Measurements from ENCODE around the gene OR9G4.

DNA sequence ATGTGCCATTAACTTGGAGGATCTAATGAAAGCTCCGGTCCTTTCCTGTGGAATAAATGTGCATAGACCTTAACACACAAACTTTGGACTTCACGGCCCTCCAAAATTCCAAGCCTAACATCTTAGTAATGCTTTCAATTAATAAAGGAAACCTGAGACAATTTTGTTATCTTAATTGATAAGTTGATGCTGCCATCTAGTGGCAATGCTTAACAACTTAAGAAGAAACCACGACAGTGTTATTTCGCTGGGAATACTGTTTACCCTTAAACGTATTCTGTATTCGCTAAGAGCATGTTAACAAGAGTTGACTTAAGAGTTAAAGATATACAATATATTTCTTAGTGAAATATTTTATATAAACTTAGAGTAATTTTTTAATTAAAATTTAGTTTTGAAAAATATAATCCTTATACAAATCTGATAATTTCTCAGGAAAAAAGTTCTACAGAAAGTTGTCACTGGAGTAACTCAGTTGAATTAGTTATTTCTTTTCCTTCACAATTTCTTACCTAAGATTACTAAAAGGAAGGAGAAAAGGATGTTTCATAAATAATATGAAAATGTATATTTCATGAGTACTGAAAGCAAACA, 35.0 kb upstream of the OR9G4 start:
- TF ChIP-seq TARDBP (IDR thresholded peaks at IDR 0.05): no peak
- no peak for TF ChIP-seq BHLHE40 (IDR thresholded peaks at IDR 0.05; ENCODE audit: borderline replicate concordance)
- TF ChIP-seq FOXK2 (IDR thresholded peaks at IDR 0.05): no peak
- no peak for TF ChIP-seq SUZ12 (IDR thresholded peaks at IDR 0.05)
- TF ChIP-seq NFRKB (IDR thresholded peaks at IDR 0.05): no peak
- TF ChIP-seq ARNT (IDR thresholded peaks at IDR 0.05): no peak
- TF ChIP-seq FOXA1 (IDR thresholded peaks at IDR 0.05): no peak
- no peak for TF ChIP-seq LEF1 (IDR thresholded peaks at IDR 0.05; ENCODE audit: borderline replicate concordance)
- TF ChIP-seq FOXM1 (IDR thresholded peaks at IDR 0.05; ENCODE audit: borderline replicate concordance): no peak
- no peak for TF ChIP-seq ELF4 (IDR thresholded peaks at IDR 0.05)
- no peak for TF ChIP-seq SP1 (IDR thresholded peaks at IDR 0.05)

Measured in HEK293T (cell line).